Vagina (tissue), 2 donors: Measurements from ENCODE around the gene MTIF2. TPM values are rescaled to one million over a fixed set of nuclear protein-coding genes. Genes with fewer than 3 reads are reported as not detected.
"Not testable (repeated sequence)": the region's sequence is repeated elsewhere in the genome, so short reads cannot be mapped to it uniquely, and the experiment has no call there.

Experiments used
- DNase-seq, 2 donors: peaks; one replicate each; pipeline ENCODE4 v3.0.0-alpha.2; 2017; ENCODE audit errors: extremely low spot score in 2 of 2
- H3K27ac ChIP-seq: fragments of 200-600 bp; sonication (generic); one replicate; pipeline ENCODE4 v1.5.1; 2019
- H3K27me3 ChIP-seq: fragments of 200-600 bp; sonication (generic); one replicate; pipeline ENCODE4 v1.5.1; 2019
- H3K36me3 ChIP-seq, 2 donors: fragments of 200-600 bp; sonication (generic); one replicate each; pipeline ENCODE4 v1.5.1; 2017 to 2019
- H3K4me1 ChIP-seq: fragments of 200-600 bp; sonication (generic); one replicate; pipeline ENCODE4 v1.5.1; 2019
- H3K4me3 ChIP-seq, 2 donors: fragments of 200-600 bp; sonication (generic); 1 replicate in 1 of 2; 2 replicates in 1 of 2; pipeline ENCODE4 v1.5.1; 2016 to 2019
- H3K9me3 ChIP-seq: fragments of 200-600 bp; sonication (generic); one replicate; pipeline ENCODE4 v1.5.1; 2019
- POLR2A ChIP-seq, 2 donors: fragments of 450-650 bp; IDR thresholded peaks; one replicate each; pipeline ENCODE4 v1.6.1; 2017; ENCODE audit warnings: antibody characterized with exemption in 2 of 2, mild to moderate bottlenecking in 2 of 2, moderate library complexity in 2 of 2
- POLR2AphosphoS5 ChIP-seq, 2 donors: sonication (generic); formaldehyde crosslinking; IDR thresholded peaks; one replicate each; pipeline ENCODE4 v1.9.0; 2017; ENCODE audit warnings: antibody characterized with exemption in 2 of 2, mild to moderate bottlenecking in 2 of 2, low read depth in 1 of 2; ENCODE audit not compliant: insufficient read depth in 1 of 2
- intact Hi-C: fragments of 100-400 bp; cut with DNase I; formaldehyde crosslinking; loops from one replicate; pipeline ENCODE4 v1.15.1; 2023
- total RNA-seq: library from RNA; depleted of rRNA; stranded (reverse); fragments of >200 nt; gene quantifications from one replicate; pipeline ENCODE4 v1.2.3, GENCODE V29; 2016
- TF ChIP-seq, protein P1 (sequence below), 3 experiments: fragments of 450-650 bp in 2 of 3; fragments of 200-600 bp in 1 of 3; sonication (generic) in 1 of 3; IDR thresholded peaks; one replicate each; pipeline ENCODE4 v1.5.1; 2017 to 2019; ENCODE audit warnings: antibody characterized with exemption in 3 of 3, mild to moderate bottlenecking in 2 of 3, moderate library complexity in 2 of 3

Gene MTIF2
- total RNA-seq, 1 donor from 2014 or later = 19.4 TPM

DNA sequence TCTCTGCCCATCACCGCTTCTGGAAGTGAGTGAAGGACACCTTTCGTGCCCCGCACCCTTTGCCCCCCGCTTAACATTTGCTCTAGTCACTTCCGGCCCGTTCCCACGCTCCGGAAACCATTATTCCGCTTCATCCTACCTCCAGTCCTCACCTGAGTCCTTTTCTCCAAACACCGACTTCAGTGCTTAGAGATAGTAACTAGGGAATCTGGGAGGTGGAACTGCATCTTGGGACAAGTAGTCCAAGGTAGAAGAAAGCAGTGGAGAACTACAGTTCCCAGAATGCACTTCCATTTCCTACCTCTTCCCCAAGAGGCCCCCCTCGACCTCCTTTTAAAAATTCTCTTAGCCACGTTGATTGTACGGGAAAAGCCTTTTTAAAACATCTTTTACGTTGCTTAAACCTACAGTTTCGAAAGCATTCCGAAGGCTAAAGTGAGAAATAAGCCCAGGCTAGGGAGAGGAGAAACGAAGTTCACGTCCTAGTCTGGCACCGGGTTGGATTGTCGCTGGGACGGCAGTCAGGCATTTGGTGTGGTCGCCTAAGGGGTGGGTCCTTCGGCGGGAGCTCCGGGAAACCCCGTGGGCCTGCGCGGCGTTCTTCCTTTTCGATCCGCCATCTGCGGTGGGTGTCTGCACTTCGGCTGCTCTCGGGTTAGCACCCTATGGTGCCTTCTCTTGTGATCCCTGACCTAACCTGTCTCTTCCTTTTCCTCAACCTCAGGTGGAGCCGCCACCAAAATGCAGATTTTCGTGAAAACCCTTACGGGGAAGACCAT, 36.8 kb downstream of the MTIF2 start, which contains the start of the genes CLHC1 and RPS27A:
CLHC1 (minus strand) TSS at position 210 of the 779 bp plus-strand sequence. CDS start 9,882 bp downstream, outside the sequence.
RPS27A (plus strand) TSS at position 605 of the 779 bp plus-strand sequence; CDS start at position 742, 137 bp downstream.
- peak; percentile 95 to 96 for TF ChIP-seq POLR2AphosphoS5 (IDR thresholded peaks at IDR 0.05; ENCODE audit: insufficient read depth in 1 of 2, low read depth in 1 of 2)
- TF ChIP-seq POLR2A (IDR thresholded peaks at IDR 0.05) = peak in 1 of 2 donors; percentile 63
- TF ChIP-seq, protein P1, sequence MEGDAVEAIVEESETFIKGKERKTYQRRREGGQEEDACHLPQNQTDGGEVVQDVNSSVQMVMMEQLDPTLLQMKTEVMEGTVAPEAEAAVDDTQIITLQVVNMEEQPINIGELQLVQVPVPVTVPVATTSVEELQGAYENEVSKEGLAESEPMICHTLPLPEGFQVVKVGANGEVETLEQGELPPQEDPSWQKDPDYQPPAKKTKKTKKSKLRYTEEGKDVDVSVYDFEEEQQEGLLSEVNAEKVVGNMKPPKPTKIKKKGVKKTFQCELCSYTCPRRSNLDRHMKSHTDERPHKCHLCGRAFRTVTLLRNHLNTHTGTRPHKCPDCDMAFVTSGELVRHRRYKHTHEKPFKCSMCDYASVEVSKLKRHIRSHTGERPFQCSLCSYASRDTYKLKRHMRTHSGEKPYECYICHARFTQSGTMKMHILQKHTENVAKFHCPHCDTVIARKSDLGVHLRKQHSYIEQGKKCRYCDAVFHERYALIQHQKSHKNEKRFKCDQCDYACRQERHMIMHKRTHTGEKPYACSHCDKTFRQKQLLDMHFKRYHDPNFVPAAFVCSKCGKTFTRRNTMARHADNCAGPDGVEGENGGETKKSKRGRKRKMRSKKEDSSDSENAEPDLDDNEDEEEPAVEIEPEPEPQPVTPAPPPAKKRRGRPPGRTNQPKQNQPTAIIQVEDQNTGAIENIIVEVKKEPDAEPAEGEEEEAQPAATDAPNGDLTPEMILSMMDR (IDR thresholded peaks at IDR 0.05) = no peak
- peak in 1 of 2 donors; percentile 92 for DNase-seq
- H3K36me3 ChIP-seq = peaks cover 0 to 33% of the 10 kb centered on the region in 2 donors
- H3K9me3 ChIP-seq = no peaks in the 10 kb centered on the region
- H3K4me1 ChIP-seq = peaks cover 25% of the 10 kb centered on the region
- no peaks in the 10 kb centered on the region for H3K27me3 ChIP-seq
- H3K27ac ChIP-seq = peak within 1 kb of the TSS; percentile 92
- intact Hi-C loops = no loop called here
- peak within 1 kb of the TSS; percentile 70 to 95 for H3K4me3 ChIP-seq

DNA sequence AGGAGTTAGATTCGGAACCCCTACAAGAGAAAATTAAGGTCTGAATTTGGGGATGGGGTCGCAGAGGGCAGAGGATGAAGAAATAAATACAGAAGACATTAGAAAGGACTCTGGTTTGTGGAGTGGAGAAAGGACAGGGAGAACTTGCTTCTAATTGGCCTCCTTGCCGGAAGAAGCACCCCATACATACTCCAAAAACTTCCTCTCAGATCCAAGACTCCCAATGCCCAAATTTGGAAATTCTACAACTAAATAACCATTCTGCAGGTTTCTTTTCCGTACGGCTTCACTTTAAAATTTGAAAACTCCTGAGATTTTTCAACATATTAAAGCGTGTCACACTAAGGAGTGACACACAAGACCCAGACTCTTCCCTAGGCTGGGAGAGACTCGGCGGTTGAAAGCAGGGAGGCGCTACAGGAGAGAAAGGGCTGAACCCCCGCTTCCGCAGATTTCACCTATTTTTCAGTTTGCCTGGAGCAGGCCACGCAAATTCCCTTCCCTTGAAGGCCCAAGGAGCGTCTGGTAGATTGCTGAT, 37.4 kb downstream of the MTIF2 start:
- H3K27ac ChIP-seq = peak overlapping the region; percentile 92
- H3K4me1 ChIP-seq = peaks cover 25% of the 10 kb centered on the region
- intact Hi-C loops = no loop called here
- TF ChIP-seq POLR2A (IDR thresholded peaks at IDR 0.05) = no peak
- TF ChIP-seq, protein P1 (IDR thresholded peaks at IDR 0.05) = no peak
- no peak for TF ChIP-seq POLR2AphosphoS5 (IDR thresholded peaks at IDR 0.05; ENCODE audit: insufficient read depth in 1 of 2, low read depth in 1 of 2)
- H3K36me3 ChIP-seq = peaks cover 0 to 29% of the 10 kb centered on the region in 2 donors
- H3K27me3 ChIP-seq = no peaks in the 10 kb centered on the region
- H3K4me3 ChIP-seq = peak overlapping the region; percentile 70 to 95
- DNase-seq = no peak
- H3K9me3 ChIP-seq = no peaks in the 10 kb centered on the region

GRCh38 chr2:55230551-55230950, 38.5 kb downstream of the MTIF2 start:
- H3K4me1 ChIP-seq = peaks cover 25% of the 10 kb centered on the region
- DNase-seq = no peak
- TF ChIP-seq POLR2A (IDR thresholded peaks at IDR 0.05) (no peak), POLR2AphosphoS5 (IDR thresholded peaks at IDR 0.05; ENCODE audit: insufficient read depth in 1 of 2, low read depth in 1 of 2) (no peak)
- TF ChIP-seq, protein P1 (IDR thresholded peaks at IDR 0.05) = no peak
- no peaks in the 10 kb centered on the region for H3K9me3 ChIP-seq
- intact Hi-C loops = no loop called here
- no peak overlapping the region for H3K27ac ChIP-seq
- H3K4me3 ChIP-seq = no peak overlapping the region
- H3K36me3 ChIP-seq = peaks cover 0 to 19% of the 10 kb centered on the region in 2 donors
- no peaks in the 10 kb centered on the region for H3K27me3 ChIP-seq

DNA sequence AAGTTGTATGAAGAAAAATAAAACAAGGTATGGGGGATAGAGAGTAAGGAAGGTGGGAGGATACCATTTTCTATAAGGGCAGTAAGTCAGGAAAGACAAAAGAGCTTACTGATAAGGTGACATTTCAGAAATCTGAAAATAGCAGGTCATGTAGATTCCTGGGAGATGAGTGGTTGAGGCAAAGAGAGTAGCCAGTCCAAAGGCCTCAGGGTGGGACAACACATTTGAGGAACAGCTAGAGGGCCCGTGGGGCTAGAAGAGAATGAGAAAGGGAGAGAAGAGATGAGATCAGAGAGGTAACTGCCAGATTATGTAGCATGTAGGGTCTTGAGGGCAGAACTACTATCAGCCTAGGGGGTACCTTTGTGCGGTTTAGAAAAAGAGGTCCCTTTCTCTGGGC, 39.8 kb downstream of the MTIF2 start:
- Histone ChIP-seq H3K27ac (no peak overlapping the region), H3K36me3 (peaks cover 0 to 5% of the 10 kb centered on the region in 2 donors), H3K27me3 (no peaks in the 10 kb centered on the region), H3K9me3 (no peaks in the 10 kb centered on the region), H3K4me1 (peaks cover 21% of the 10 kb centered on the region), H3K4me3 (no peak overlapping the region)
- intact Hi-C loops = no loop called here
- TF ChIP-seq, protein P1 (IDR thresholded peaks at IDR 0.05) = no peak
- TF ChIP-seq POLR2A (IDR thresholded peaks at IDR 0.05) = no peak
- no peak for TF ChIP-seq POLR2AphosphoS5 (IDR thresholded peaks at IDR 0.05; ENCODE audit: insufficient read depth in 1 of 2, low read depth in 1 of 2)
- DNase-seq = no peak

DNA sequence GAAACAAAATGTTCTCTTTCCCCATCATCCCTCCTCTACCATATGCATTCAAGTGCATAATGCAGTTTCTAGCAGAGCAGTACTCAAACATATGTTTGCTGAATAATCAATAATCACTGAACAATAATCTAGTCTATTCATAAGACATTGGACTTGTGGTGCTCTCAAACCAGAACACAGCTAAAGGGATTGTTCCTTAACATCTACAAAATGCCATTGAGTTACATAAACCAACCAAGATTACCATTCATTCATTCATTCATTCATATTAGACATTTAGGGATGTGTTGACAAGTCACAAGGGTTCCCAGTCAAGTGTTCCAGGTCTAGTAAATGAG, 40.8 kb downstream of the MTIF2 start:
- intact Hi-C loops = no loop called here
- no peak for DNase-seq
- Histone ChIP-seq H3K27me3 (no peaks in the 10 kb centered on the region), H3K36me3 (no peaks in the 10 kb centered on the region), H3K9me3 (no peaks in the 10 kb centered on the region), H3K27ac (no peak overlapping the region), H3K4me1 (peaks cover 12% of the 10 kb centered on the region), H3K4me3 (no peak overlapping the region)
- TF ChIP-seq POLR2A (IDR thresholded peaks at IDR 0.05) = no peak
- no peak for TF ChIP-seq POLR2AphosphoS5 (IDR thresholded peaks at IDR 0.05; ENCODE audit: insufficient read depth in 1 of 2, low read depth in 1 of 2)

DNA sequence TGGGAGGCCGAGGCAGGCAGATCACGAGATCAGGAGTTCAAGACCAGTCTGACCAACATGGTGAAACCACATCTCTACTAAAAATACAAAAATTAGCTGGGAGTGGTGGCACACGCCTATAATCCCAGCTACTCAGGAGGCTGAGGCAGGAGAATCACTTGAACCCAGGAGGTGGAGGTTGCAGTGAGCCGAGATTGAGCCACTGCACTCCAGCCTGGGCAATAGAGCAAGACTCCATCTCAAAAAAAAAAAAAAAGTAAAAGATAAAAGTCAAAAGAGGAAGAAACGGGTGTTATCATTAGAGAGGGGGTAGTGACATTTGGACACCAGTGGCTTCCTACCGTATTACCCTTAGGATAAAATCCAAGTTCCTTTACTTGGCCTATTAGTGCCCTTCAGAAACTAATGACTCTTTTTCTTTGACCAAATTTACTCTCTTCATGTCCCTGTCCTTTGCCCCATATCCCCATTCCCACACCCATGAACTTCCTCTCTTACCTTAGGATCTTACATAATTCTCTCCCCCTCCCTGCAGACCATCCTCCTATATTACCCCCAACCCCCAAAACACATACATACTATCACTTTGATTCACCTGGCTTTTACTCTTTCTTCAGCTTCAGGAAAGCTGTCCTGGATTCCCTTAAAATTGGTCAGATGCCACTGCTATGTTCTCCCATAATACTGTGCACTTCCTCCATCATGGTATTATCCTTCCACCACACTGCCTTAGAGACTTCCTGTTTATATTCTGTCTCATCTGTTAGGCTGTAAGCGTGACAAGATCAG, 41.4 kb downstream of the MTIF2 start:
- H3K36me3 ChIP-seq, intact Hi-C loops, H3K4me3 ChIP-seq: not testable (repeated sequence)

More for the DNA sequence above, 41.4 kb downstream of the MTIF2 start:
- not testable (repeated sequence) for H3K9me3 ChIP-seq, H3K27ac ChIP-seq, H3K27me3 ChIP-seq, DNase-seq
- H3K4me1 ChIP-seq = peaks cover 17% of the 10 kb centered on the region
